Pancreas (tissue), 10 donors: Measurements from ENCODE around the gene FADS2. TPM values are rescaled to one million over a fixed set of nuclear protein-coding genes. Genes with fewer than 3 reads are reported as not detected.

ENCODE experiments used
- ATAC-seq, 4 donors: fragments of 200-7000 bp; cut with Tn5 transposase; one replicate each; pipeline versions ENCODE4 v1.8.0 to v1.9.1; 2020; ENCODE audit warnings: mild to moderate bottlenecking in 4 of 4, moderate library complexity in 4 of 4
- DNase-seq, 6 donors: peaks; one replicate each; pipeline ENCODE4 v3.0.0-alpha.2; 2020
- FAIRE-seq: peaks from 2 replicates; lab custom pipeline; 2012; peaks lifted over from hg19 to GRCh38; lab: Jason Lieb, UNC
- H3K27ac ChIP-seq, 4 donors: fragments of 200-600 bp; sonication (generic); 1 replicate in 3 of 4; 2 replicates in 1 of 4; pipeline versions ENCODE4 v1.5.0 to v1.8.0; 2020
- H3K27me3 ChIP-seq, 4 donors: fragments of 200-600 bp; one replicate each; pipeline ENCODE4 v1.8.0; 2021
- H3K36me3 ChIP-seq, 3 donors: fragments of 200-600 bp; sonication (generic) in 1 of 3; one replicate each; pipeline versions ENCODE4 v1.5.0 to v1.8.0; 2020 to 2021
- H3K4me1 ChIP-seq, 3 donors: fragments of 200-600 bp; one replicate each; pipeline ENCODE4 v1.8.0; 2021
- H3K4me3 ChIP-seq, 4 donors: fragments of 200-600 bp; sonication (generic) in 2 of 4; one replicate each; pipeline versions ENCODE4 v1.5.0 to v1.8.0; 2020 to 2021
- H3K9me3 ChIP-seq, 4 donors: fragments of 200-600 bp; one replicate each; pipeline ENCODE4 v1.8.0; 2021
- CTCF ChIP-seq, 4 donors: fragments of 200-600 bp; sonication (generic) in 3 of 4; IDR thresholded peaks; one replicate each; pipeline versions ENCODE4 v1.5.0 to v1.8.0; 2021; ENCODE audit warnings: antibody characterized with exemption in 4 of 4
- WGBS, 2 donors: extraction: QIAGEN DNeasy Blood & Tissue Kit; methylation state at CpG; one replicate each; pipeline ENCODE4 v1.1.7; 2013; 5-methylcytosine and 5-hydroxymethylcytosine counted together
- intact Hi-C, 3 donors: fragments of 100-400 bp; cut with DNase I; formaldehyde crosslinking; loops; one replicate each; pipeline versions ENCODE4 v1.11.1 to v1.14.2; 2022
- polyA plus RNA-seq, 2 donors: library from polyadenylated mRNA; stranded (reverse); fragments of 200-250 nt; gene quantifications; one replicate each; pipeline ENCODE4 v1.2.3, GENCODE V29; 2013
- total RNA-seq, 6 donors: library from RNA; stranded (reverse); fragmentation: NEBNext Ultra II Directional in 4 of 6; extraction: Animal tissue kit (Norgen Biotek cat#: 25700) in 4 of 6; gene quantifications; one replicate each; pipeline versions ENCODE4 v1.2.1 to v1.2.4, GENCODE V29; 2021 to 2023
- donor health status: healthy with polysubstance abuse.
- donor health status: DM: no; HTN: no; CAD: no; lungs with moderate emphysema.
- donor health status: DM: no; HTN: no; CAD: no.
- donor health status: control.
- donor health status: control.
- donor health status: Bipolar disorder and iron deficiency.
- donor health status: DM: yes; HTN: yes; CAD: no.
- donor health status: DM: no; HTN: no; CAD: no.
- donor health status: DM: no; HTN: no; CAD: no.
- donor health status: DM: yes; HTN: yes; CAD: no.

Gene FADS2
- total and polyA plus RNA-seq, 8 donors = 1.7 to 21.3 (median 7.3) TPM

GRCh38 chr11:61907282-61907681 lies 79.2 kb downstream of the FADS2 start:
- WGBS, 2 donors = 87 to 94% methylated on average over 17 to 19 of the region's 19 CpGs
- peak in 2 of 6 donors; percentile 18 to 45 for DNase-seq
- no peak for ATAC-seq
- FAIRE-seq = no peak
- H3K27me3 ChIP-seq = no peaks in the 10 kb centered on the region
- intact Hi-C loops = loop anchor here in 1 of 3 donors (10.0 kb wide), 1 partner anchor 158 kb away; no protein-coding TSS in a partner anchor
- no peak overlapping the region for H3K4me3 ChIP-seq
- H3K27ac ChIP-seq = no peak overlapping the region
- no peaks in the 10 kb centered on the region for H3K4me1 ChIP-seq
- H3K9me3 ChIP-seq = no peaks in the 10 kb centered on the region
- H3K36me3 ChIP-seq = no peaks in the 10 kb centered on the region
- no peak for TF ChIP-seq CTCF (IDR thresholded peaks at IDR 0.05)

- intact Hi-C loops = loop anchor here in 1 of 3 donors (10.0 kb wide), 1 partner anchor 157 kb away; no protein-coding TSS in a partner anchor
- WGBS, 2 donors = 81 to 90% methylated on average over 21 of the region's 21 CpGs
- no peaks in the 10 kb centered on the region for H3K36me3 ChIP-seq
- H3K4me1 ChIP-seq = no peaks in the 10 kb centered on the region
- H3K27ac ChIP-seq = no peak overlapping the region
- no peaks in the 10 kb centered on the region for H3K9me3 ChIP-seq
- DNase-seq (peak in 2 of 6 donors; percentile 17 to 55), ATAC-seq (no peak), FAIRE-seq (no peak)
- H3K27me3 ChIP-seq = no peaks in the 10 kb centered on the region
- no peak overlapping the region for H3K4me3 ChIP-seq
- no peak for TF ChIP-seq CTCF (IDR thresholded peaks at IDR 0.05)
Observed at GRCh38 chr11:61907871-61908729, 80.0 kb downstream of the FADS2 start.

- no peak for FAIRE-seq
- peak in 3 of 6 donors; percentile 40 to 63 (median 54) for DNase-seq
- intact Hi-C loops = loop anchor here in 1 of 3 donors (10.0 kb wide), 1 partner anchor 156 kb away; no protein-coding TSS in a partner anchor
Observed at GRCh38 chr11:61908730-61909316, 80.7 kb downstream of the FADS2 start.

GRCh38 chr11:61910187-61911127 lies 82.4 kb downstream of the FADS2 start:
- no peak for TF ChIP-seq CTCF (IDR thresholded peaks at IDR 0.05)
- intact Hi-C loops = no loop called here
- FAIRE-seq = no peak
- Histone ChIP-seq H3K27me3 (no peaks in the 10 kb centered on the region), H3K9me3 (no peaks in the 10 kb centered on the region), H3K36me3 (no peaks in the 10 kb centered on the region), H3K4me1 (no peaks in the 10 kb centered on the region), H3K4me3 (no peak overlapping the region), H3K27ac (no peak overlapping the region)
- ATAC-seq = no peak
- DNase-seq = peak in 1 of 6 donors; percentile 8
- 87 to 94% methylated on average over 12 to 13 of the region's 13 CpGs for WGBS, 2 donors

More at GRCh38 chr11:61908730-61909316, 80.7 kb downstream of the FADS2 start:
- no peaks in the 10 kb centered on the region for H3K4me1 ChIP-seq
- H3K9me3 ChIP-seq = no peaks in the 10 kb centered on the region
- H3K4me3 ChIP-seq = no peak overlapping the region
- ATAC-seq = peak in 3 of 4 donors; percentile 10 to 29 (median 19)
- no peaks in the 10 kb centered on the region for H3K27me3 ChIP-seq
- 66 to 70% methylated on average over 10 of the region's 10 CpGs for WGBS, 2 donors
- H3K27ac ChIP-seq = no peak overlapping the region
- H3K36me3 ChIP-seq = no peaks in the 10 kb centered on the region
- TF ChIP-seq CTCF (IDR thresholded peaks at IDR 0.05) = no peak
